Hematopoietic multipotent progenitor cell treated with erythropoietin and hydrocortisone succinate and interleukin-3 and kit ligand, for 4 days (in vitro differentiated cells): Measurements from ENCODE around the gene SLC35F2.
"Not testable (repeated sequence)": the region's sequence is repeated elsewhere in the genome, so short reads cannot be mapped to it uniquely, and the experiment has no call there.

Experiments used
- DNase-seq: peaks from one replicate; pipeline ENCODE4 v3.0.0-alpha.2; 2015

The SLC35F2 gene

DNA sequence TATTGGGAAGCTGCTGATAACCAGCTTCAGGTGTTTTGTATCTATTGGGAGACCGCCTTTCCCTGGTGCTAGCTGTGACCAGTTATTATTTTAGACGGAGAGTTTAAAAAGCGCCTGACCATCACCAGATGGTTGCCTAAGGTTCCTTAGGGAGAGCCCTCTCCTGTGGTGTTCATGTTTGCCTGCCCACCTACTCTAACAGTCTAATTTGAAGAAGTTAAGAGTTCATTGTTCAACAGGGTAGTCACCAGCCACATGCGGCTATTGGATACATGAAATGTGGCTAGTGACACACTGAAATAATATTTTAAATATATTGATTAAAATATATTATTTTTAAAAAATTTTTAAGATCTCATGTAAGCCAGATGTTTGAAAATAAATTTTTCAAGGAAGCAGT, 75.5 kb downstream of the SLC35F2 start:
- no peak for DNase-seq

DNA sequence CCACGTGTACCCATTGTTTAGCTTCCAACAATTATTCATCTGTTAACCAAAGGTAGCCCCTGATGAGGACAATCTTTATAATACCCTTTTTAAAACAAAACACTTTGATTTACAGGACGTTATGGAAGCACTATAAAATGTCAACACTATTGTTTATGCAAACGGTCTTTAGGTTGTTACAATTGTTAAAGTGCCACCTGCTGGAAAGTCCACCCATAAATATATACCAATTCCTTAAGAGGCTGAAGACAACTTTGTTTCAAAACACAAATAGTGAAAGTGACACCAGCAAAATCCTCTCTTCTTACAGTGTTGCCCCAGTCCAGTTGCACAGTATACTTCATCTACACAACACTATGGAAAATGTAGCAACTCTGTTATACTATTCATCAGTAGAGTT, 77.8 kb downstream of the SLC35F2 start:
- DNase-seq: peak; percentile 22

DNA sequence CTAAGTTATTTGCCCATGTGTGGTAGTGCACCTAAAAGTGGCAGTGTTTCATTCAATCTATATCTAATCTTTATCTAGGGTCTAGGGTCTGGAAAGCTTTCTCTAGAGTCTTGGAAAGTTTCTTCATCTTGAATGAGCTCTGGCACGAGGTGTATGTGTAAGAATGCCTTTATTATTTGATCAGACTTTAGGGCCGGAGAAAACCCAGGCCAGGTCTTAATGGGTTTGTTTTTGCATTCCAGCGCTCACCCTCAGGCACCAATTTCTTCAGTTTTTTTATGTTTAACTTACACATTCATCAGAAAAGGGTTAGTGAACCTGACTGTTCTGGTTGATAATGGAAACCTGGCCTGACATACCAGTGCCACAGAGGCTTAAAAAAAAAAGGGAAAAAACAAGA, 78.5 kb downstream of the SLC35F2 start:
- no peak for DNase-seq

DNA sequence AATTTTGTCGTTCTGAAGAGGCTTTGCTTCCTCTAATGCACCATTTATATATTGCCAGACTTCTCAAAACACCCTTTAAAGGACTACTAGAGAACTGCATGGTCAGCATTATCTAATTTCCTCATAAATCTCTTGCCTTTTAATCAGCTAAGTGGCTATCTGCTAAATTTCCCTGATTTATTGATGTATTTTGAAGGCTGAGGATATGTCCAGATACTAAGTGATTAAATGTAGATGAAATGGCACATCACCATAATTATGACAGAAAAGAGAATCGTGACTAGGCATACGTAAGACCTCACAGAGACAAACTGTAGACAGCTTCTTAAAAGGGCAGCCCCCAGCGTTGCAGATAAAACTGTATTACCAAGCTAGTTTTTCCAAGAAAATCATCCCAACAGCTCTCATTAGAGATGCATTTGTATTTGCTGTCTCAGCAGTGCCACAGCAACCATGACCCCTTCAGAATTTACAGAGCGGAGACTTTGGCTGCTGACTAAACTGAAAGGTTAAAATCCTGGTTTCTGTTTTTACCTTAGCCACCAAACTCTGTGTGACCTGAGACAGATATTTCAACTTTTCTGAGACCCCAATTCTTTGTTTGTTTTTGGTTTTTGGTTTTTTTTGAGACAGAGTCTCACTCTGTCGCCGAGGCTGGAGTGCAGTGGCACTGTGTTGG, 79.6 kb downstream of the SLC35F2 start:
- no peak for DNase-seq

DNA sequence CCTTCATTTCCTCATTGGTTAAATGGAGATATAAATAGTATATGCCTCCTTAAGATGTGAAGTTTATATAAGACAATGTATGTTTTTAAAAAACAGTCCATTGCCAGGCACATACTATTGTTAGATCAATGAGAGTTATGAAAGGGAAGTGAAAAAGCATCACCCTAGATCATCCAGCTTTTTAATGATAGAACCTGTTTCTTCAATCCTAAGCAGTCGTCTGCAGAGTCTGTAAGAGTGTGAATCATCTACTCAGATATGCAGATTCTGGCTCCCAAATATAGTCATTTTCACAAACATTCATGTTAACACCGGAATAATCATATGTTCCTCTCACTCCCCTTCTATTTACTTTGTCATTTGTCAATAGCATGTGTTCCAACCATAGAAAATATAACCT, 81.5 kb downstream of the SLC35F2 start:
- DNase-seq: no peak

DNA sequence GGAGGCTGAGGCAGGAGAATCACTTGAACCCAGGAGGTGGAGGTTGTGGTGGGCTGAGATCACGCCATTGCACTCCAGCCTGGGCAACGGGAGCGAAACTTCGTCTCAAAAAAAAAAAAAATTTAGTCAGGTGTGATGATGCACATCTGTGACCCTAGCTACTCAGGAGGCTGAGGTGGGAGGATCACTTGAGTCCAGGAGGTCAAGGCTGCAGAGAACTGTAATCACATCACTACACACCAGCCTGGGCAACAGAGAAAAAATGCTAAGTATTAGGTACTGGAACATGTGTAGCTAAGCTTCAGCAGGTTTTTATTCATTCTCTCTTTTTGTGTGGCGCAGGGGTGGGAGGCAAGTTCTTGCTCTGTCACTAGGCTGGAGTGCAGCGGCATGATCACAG, 82.5 kb downstream of the SLC35F2 start:
- DNase-seq: no peak

DNA sequence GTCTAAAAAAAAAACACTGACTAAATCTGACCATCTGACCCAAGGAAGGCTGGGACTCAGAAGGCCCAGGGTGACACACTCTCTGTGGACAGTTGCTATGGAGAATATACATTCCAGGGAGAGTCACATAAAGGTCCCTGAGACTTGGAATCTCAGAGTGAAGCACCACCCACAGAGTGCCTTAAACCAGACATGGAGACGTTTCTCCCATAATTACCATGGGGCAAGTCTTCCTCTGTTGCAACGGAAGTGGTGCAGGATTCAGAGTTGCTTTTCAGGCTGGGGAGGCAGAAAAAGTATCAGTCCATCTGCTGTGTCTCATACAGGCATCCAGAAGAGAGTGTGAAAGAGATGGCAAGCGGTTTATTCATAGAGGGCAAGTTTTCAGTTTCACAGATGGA, 88.0 kb downstream of the SLC35F2 start:
- DNase-seq: no peak

DNA sequence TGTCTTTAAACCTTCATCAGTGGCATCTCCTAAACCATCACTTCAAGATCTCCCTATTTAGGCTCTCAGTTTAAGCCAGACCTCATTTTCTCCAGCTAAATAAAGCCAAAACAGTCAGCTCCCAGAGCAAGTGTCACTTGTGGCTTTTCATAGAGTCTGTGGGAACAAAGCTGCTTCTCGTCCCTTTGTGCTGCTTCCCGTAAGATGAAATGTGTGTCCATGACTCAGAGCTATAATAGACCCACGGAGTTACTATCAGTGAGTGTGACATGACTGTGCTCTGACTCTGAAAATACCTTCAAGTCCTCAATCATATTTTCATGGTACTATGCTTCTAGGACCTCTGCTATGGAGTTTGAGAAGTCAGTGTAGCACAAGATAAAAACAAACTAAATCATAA, 89.4 kb downstream of the SLC35F2 start:
- DNase-seq: no peak

DNA sequence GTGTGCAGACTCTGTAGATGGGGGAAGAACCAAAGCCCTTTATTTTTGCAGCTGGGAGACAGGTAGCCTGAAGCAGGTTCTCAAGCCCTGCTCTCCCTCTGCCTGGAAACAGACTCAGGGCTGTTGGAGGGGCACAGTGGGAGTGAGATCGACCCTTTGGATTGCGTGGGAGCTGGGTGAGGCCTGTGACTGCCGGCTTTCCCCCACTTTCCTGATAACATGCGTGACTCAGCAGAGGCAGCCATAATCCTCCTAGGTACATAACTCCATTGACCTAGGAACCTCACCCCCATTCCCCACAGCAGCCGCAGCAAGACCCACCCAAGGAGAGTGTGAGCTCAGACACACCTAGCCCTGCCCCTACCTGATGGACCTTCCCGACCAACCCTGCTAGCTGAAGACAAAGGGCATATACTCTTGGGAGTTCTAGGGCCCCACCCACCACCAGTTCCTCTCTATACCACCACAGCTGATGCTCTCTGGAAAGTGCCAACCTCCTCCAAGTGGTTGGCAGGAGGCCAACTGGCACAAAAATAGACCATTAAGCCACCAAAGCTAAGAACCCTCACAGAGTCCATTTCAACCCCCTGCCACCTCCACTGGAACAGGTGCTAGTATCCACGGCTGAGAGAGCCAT, 99.8 kb downstream of the SLC35F2 start:
- DNase-seq: not testable (repeated sequence)

DNA sequence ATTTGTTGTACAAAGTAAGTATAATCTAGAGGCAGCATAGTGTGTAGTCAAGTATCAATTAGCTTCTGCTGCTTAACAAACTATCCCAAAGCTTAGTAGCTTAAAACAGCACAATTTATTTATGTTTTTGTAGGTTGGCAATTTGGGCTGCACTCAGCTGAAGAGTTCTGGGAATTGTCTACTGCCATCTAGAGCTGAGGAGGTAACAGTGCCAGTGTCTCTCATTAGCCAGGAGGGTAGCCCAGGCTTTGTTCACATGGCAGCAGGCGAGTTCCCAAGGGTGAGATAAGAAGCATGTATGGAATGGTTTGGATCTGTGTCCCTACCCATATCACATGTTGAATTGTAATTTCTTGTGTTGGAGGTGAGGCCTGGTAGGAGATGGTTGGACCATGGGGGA, 100.9 kb downstream of the SLC35F2 start:
- DNase-seq: no peak

DNA sequence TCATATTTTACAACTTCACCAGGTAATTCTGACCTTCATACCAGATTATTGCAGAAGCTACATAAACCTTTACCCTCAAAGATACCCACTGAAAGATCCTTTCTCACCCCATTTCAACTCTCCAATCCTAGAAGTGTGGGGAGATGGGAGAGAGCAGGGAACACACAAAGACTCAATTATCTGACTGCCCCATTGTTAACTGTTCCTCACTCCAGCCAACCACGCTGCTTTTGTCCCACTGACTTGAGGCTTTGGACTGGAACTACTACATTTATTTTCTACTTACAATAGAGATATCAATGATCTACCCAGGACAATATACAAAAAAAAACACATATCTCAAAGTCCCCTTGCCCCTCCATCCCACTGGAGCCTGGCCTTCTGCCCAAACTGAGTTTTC, 102.0 kb downstream of the SLC35F2 start:
- DNase-seq: no peak

DNA sequence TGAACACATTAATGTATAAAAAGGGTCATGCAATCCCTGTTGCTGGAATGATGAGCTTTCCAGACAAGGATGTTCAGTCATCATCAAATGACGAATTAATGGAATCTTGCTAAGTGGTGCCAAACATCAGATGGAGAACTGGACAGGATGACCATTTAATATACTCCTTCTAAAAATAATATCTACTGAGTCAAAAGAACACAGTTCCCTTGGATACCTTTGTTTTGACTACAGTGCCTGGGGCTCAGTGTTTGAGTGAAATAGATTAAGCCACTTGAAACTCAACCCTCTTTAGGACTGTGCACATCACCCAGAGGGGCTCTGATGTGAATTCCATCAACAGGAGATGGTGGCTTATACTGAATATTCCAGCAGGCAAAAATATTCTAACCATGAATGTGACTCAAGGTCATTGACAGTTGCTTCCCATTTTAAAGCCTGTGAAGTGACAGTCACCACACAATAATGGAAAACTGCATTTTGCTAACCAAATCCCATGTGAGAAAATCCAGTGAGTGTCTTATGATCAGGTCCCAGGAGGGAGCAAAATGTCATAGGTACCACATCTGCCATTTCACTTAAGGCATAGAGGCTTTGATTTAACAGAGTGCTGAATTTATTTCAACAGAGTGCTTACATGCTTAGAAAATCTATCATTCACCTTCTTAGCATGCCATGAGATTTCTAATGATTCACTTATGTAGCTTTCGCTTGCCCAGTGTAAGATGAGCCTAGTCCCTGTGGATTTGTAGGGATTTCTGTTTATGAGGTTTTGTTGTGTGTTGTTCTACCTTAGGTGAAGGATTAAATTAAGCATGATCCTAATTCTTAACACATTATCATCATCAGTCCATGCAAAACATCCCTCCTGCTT, 105.4 kb downstream of the SLC35F2 start:
- no peak for DNase-seq

DNA sequence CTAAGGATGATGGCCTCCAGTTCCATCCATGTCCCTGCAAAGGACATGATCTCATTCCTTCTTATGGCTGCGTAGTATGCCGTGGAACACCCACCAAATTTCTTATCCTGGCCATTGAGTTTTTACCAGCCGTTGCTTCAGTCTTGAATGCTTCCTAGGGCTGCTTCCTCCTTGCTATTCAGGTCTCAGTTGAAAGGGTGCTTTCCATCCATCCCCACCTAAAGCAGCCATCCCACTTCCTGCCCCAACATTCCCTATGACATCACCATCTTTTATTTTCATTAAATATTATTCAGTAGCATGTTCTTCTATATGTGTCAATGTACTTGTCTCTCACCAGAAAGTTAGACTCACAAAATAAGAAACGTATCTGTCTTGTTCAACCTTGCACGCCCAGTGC, 106.1 kb downstream of the SLC35F2 start:
- no peak for DNase-seq

DNA sequence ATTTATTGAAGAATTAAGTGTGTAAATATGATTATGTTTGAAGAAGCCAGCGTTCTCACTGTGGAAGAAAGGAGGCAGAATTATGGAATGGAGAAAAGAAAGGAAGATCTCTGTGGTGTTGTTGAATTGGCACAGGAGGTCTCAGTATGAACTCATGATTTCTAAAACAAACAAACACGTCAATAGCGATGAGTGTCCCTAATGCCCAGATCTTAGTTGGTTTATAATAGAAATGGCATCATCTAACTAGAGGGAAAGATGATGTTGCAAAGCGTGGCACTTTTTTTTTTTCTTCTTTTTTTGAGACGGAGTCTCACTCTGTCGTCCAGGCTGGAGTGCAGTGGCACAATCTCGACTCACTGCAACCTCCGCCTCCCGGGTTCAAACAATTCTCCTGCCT, 107.5 kb downstream of the SLC35F2 start:
- DNase-seq: no peak

DNA sequence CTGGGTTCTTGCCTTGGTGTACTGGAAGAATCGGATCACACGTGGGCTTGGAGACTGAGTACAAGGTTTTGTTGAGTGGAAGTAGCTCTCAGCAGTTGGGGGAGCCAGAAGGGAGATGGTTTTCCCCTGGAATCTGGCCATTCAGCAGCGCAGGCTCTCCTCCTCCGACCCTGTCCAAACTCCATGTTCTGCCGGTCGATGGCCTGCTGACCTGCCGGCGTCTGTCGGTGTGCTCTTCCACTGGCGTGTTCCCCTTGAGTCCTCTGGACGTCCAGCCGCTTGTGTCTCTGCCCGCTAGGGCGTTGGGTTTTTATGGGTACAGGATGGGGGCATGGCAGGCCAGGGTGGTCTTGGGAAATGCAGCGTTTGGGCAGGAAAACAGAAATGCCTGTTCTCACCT, 108.3 kb downstream of the SLC35F2 start:
- DNase-seq: no peak

DNA sequence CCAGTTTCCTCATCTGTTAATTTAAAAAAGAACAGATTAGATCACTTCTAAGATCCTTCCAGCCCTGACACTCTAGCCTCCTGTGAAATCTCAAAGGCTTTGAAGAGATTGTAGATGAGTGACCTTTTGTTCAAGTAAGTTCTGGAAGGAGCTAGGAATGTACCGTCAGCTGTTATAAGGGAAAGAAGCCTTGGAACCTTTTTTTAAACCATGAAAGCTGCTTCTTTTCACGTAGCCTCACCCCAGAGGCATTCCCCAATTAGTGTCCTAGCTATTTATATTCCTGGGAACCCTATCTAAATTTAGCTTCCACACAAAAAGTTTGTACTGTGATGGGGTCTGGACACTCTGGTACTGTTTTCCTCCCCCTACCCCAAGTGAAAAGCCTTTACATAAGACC, 111.0 kb downstream of the SLC35F2 start:
- DNase-seq: no peak

DNA sequence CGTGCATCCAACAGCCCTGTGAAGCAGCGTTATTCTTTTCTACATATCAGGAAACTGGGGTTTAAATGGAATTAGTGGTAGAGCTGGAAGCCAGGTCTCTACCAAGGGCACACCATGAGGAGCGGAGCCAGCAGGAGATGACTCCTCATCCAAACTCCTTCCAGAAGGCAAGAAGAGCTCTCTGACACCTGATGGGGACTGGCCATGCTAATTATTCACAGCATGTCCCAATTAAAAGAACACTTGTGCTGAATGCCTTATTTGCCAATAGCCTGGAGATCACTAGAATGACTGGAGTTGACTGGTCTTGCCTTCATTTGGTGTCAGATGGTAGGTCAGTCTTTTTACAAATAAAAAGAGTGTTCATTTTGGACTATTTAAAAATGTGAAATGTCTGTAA, 113.9 kb downstream of the SLC35F2 start:
- DNase-seq: no peak

DNA sequence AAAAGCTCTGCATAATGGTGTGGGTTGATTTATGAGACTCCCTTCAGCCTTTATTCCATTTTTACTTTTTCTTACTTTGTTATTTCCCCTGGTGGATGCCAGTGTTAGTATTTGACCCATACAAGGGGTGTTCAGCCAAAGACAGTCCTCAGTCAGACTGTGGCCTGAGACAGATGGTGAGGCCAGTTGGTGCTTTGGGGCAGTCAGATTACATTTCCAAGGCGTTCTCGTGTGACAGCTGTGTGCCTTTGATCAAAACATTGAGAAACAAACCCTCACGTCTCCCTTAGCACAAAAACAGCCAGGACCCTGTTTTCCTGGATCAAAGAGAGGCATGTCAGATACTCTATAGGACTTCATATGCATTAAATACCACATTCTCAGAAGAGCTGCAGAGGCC, 115.4 kb downstream of the SLC35F2 start:
- no peak for DNase-seq

DNA sequence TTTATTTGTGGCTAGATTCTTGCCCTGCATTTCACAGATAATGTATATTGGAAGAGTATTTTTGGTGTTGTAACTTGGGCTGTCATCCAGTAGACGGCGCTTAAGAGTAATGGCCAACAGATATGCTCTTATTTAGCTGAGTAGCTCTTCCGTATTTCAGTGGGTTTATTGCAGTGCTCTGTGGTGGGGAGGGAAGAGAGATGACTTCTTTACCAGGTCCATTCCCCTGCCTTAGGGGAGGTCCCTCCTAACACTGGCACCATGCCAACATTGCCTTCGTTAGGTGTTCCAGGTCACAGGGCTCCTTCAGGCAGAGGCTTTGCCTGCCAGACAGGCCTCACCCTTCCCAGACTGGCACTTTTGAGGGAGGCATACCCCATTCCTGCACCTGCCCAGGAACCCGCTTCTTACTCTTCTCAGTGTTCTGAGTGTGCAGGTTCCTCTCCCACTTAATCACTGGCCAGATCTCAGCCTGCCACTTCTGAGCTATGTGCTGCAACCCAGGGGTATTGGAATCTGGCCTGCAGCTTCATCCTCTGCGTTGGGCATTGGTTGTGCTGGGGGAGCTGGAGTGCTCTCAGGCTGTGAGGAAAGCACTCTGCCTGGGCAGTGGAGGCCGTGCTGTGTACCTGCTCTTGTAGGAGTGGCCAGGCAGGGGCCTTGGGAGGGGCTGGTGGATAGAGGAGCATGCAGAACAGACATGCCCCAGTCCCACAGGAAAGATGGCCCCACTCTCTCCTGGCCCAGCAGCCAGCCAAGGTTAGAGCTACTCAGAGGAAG, 117.4 kb downstream of the SLC35F2 start:
- DNase-seq: peak; percentile 77
